Inferior parietal cortex (tissue), 1 donor: ENCODE results near the gene CTCF.

Source experiments
- DNase-seq: peaks from one replicate; pipeline ENCODE4 v3.0.0-alpha.2; 2016; ENCODE audit errors: extremely low spot score

Gene CTCF

GRCh38 chr16:67548265-67549126, 13.8 kb upstream of the CTCF start:
- no peak for DNase-seq

- DNase-seq, result no peak
Observed at GRCh38 chr16:67549240-67549639, 13.1 kb upstream of the CTCF start.

GRCh38 chr16:67549936-67550335, 12.4 kb upstream of the CTCF start:
- DNase-seq, result no peak

GRCh38 chr16:67551091-67551490, 11.2 kb upstream of the CTCF start:
- no peak for DNase-seq

GRCh38 chr16:67551972-67552371, 10.4 kb upstream of the CTCF start:
- no peak for DNase-seq

GRCh38 chr16:67552476-67552875, 9.8 kb upstream of the CTCF start:
- no peak for DNase-seq

GRCh38 chr16:67555795-67556212, 6.5 kb upstream of the CTCF start:
- DNase-seq, result no peak

GRCh38 chr16:67558859-67559258, 3.5 kb upstream of the CTCF start:
- DNase-seq, result no peak

GRCh38 chr16:67560827-67561342, 1.4 kb upstream of the CTCF start:
- DNase-seq, result no peak

GRCh38 chr16:67561501-67561823, 864 bp upstream of the CTCF start:
- no peak for DNase-seq

GRCh38 chr16:67561824-67562525, 351 bp upstream of the CTCF start:
- peak; percentile 89 for DNase-seq

GRCh38 chr16:67562918-67563707, 787 bp downstream of the CTCF start:
- DNase-seq, result peak; percentile 48

GRCh38 chr16:67563708-67564468, 1.6 kb downstream of the CTCF start:
- no peak for DNase-seq

GRCh38 chr16:67565470-67566100, 3.3 kb downstream of the CTCF start:
- no peak for DNase-seq

- no peak for DNase-seq
Observed at GRCh38 chr16:67571464-67571863, 9.1 kb downstream of the CTCF start.

GRCh38 chr16:67571981-67572431, 9.7 kb downstream of the CTCF start:
- DNase-seq, result no peak

GRCh38 chr16:67579686-67580085, 17.4 kb downstream of the CTCF start:
- no peak for DNase-seq

- DNase-seq, result no peak
Observed at GRCh38 chr16:67580202-67580601, 17.9 kb downstream of the CTCF start.

- DNase-seq, result no peak
Observed at GRCh38 chr16:67593288-67593687, 31.0 kb downstream of the CTCF start.

- no peak for DNase-seq
Observed at GRCh38 chr16:67593701-67594100, 31.4 kb downstream of the CTCF start.
